Measurements from ENCODE around the gene WNT1.

Gene WNT1

DNA sequence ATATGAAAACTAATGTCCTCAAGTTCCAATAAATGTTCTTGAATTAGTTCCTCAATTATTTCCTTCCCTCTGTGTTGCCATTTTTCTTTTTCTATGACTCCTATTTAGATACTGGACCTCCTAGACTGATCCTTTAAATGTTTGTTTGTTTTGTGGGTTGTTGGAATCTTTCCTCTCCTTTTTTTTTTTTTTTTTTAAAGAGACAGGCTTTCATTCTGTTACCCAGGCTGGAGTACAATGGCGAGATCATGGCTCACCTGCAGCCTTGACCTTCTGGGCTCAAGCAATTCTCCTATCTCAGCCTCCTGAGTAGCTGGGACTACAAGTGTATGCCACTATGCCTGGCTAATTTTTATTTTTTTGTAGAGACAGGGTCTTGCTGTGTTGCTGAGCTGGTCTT, 30.8 kb downstream of the WNT1 start:
- DNase-seq: no peak

DNA sequence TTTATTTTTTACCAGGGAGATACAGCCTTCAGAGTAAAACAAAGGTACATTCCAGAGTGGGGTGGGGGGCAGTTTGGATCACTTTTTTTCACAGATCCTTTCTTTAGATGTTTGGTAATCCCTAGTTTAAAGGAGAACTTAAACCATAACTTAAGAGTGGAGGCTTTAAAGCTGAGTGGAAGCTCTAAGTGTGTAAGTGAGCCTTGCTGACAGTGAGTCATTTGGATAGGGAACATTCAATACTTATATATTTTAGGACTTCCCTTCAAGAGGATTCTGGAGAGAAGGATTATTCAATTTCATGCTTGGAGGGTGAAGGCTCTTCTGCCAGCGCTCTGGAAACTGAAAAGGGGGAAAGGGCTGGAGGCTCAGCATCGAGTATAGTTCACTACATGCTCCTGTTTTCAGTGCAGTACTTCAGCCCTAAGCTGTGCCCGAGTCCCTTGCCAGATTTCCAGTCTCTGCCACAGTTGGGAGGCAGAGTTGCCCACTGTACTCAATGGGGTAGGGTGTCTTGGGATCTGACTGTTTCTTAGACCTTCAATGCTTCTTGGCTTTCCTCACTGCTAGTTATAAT, 32.1 kb downstream of the WNT1 start:
- DNase-seq: no peak

DNA sequence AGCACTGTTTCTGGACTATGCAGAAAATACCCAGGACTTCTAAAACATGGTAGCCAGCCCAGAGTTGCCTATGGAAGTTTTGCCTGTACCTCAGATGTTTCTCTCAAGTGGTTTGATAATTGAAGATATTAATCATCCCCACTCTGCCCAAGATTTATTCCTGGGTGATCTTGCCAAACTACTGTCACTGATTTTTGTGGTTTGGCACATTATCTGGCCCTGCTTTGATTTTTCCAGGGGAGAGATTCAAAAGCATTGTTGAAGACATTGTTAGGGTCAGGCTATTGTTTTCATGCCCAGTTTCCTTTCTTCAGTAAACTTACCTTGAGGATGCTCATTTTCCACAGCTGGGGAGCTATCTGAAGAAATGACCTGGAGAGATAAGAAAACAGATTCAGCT, 34.6 kb downstream of the WNT1 start:
- no peak for DNase-seq

GRCh38 chr12:49013428-49013827, 35.3 kb downstream of the WNT1 start:
- DNase-seq: no peak

DNA sequence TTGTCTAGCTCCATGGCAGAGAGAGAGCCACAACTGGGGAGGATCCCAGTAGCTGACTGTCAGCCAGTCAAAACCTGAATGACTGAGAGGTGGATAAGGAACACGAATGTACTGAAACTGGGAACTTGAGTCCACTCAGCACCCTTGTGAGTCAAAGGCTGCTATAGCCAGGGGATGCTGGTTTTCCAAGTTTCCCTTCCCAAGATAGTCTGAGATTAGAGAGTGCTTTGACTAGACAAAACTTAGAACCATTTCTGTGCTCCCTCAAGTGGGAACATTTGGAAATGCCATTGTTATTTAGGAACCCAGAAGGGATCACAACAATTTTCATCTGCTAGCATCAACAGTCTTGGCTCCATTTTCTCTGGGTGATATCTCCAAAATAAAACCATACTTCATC, 36.4 kb downstream of the WNT1 start:
- peak; percentile 26 to 54 (median 28) for DNase-seq

DNA sequence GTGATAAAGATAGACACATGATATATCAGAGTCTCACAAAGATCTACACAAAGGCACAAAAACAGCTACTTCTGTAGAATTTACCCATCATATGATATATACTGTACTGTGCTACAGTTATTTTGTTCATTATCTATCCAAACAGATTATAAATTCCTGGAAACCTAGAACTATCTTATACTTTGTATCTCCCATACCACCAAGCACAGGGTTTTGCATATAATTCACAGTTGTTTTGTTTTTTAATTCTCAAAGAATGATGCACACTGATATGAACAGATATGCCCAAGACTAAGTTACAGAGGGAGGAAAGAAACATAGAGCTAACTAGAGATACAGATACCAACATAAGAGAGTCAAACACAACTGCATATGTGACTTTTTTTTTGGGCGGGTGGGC, 37.1 kb downstream of the WNT1 start:
- no peak for DNase-seq

DNA sequence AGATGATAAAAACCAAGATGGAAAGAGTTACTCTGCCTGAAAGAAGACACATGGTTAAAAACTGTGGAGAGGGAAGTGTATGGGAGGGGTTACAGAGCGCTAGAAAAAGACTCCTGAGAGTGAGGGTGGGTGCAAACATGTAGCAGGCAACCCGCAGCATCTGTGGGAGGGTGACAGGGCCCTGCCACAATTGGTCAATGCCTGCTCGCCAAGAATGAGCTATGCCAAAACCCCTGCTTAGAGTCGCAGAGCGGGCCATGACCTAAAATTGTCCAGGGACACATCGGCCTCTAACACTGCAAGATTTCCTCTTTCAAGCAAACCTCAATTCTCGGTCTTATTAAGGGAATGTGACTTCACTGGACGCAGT, 39.8 kb downstream of the WNT1 start:
- DNase-seq: peak; percentile 66 to 71 (median 70)

GRCh38 chr12:49018261-49019119, 40.4 kb downstream of the WNT1 start, which contains the start of gene PRKAG1:
TSS of gene PRKAG1 (minus strand) at chr12:49018776. CDS start at chr12:49018740, 36 bp downstream.
- DNase-seq: peak; percentile 98 to 99 (median 98)

- no peak for DNase-seq
These were observed 41.0 kb downstream of the WNT1 start for GRCh38 chr12:49019120-49019430.

- DNase-seq: peak; percentile 65 to 81 (median 68)
These were observed 41.6 kb downstream of the WNT1 start for GRCh38 chr12:49019443-49020324.

- DNase-seq: no peak
These were observed 42.3 kb downstream of the WNT1 start for GRCh38 chr12:49020441-49020840.

- DNase-seq: no peak
These were observed 43.3 kb downstream of the WNT1 start for GRCh38 chr12:49021292-49021915.

GRCh38 chr12:49022558-49023178, 44.5 kb downstream of the WNT1 start:
- DNase-seq: no peak

DNA sequence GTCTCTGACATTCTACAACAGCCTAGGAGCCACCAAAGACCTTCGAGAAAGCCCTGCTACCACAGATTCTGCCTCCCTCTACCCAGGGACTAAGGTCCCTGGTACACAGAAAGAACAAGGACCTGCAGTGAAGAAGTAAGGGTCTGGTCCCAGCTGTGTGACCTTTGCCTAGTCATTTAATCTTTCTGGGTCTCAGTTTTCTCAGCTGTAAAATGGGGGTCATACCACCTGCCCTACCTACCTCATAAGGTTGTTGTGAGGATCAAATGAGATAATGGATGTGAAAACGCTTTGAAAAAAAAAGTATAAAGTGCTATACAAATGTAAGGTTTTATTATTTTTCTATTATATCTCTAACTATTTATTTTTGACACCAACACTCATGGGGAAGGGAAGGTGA, 45.7 kb downstream of the WNT1 start:
- DNase-seq: no peak

GRCh38 chr12:49024543-49024942, 46.4 kb downstream of the WNT1 start:
- no peak for DNase-seq

DNA sequence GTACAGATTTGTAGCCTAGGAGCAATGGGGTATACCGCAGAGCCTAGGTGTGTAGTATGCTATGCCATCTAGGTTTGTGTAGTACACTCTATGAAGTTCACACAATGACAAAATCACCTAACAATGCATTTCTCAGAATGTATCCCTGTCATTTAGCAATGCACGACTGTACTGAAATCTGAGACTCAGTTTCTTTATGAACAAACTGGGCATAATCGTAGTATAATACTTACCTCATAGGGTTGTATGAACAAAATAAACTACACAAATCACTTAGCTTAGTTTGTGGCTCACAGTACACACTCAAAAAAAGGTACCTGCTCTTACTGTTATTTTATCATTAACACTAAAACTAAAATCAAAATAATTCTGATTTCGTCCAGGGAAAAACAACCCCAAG, 47.3 kb downstream of the WNT1 start:
- DNase-seq: no peak

GRCh38 chr12:49026101-49026500, 48.0 kb downstream of the WNT1 start:
- DNase-seq: no peak

- DNase-seq: no peak
These were observed 48.8 kb downstream of the WNT1 start for GRCh38 chr12:49026678-49027480.

DNA sequence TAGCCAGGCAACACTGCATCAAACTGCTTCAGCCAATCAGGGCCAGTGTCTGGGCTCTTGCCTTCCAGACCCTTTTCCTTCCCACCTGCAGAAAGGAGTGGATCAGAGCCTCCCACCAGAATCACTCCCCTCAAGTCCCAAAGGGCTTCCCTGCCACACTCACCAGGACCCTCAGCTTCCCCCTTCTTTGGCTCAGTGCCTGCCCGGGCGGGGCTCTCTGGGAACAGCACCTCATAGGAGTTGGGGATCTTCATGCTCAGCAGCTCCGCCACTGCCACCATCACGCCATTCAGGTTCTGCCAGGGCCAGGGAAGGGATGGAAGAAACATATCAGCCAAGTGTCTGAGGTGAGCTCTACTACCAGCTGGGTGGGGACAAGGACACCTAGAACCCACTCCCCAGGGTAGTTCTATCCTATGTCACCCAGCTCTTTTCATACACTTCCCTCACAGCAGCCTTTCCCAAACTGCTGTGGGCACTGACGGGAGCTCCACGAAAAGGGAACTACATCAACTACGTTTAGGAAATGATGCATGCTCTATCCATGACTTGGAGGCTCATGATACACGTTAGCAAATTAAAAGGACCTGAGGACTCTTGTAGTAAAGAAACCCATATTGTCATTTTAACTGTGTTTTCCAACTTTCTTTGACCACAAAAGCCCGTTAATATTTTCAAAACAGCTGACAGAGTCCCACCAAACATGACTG, 49.9 kb downstream of the WNT1 start:
- peak; percentile 64 to 75 (median 74) for DNase-seq

GRCh38 chr12:49028666-49029275, 50.6 kb downstream of the WNT1 start:
- DNase-seq: no peak

DNA sequence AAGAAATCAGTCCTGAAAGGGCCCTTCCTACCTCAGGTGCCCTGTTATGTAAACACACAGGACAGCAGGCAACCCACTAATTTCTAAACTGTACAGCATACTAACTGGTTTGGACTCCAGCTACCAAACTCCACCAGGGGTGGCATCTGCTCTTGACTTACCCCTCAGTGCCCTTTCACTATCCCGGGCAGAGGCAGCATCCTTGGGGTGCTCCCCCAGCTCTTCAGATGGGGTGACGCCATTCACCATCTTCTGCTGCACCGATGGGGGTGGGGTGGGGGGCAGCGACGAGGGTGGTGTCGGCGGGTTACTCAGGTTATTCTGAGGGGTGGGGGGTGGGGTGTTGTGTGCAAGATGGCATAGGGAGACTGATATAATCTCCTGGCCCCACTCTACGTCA, 52.0 kb downstream of the WNT1 start:
- DNase-seq: no peak

Measured in suppressor macrophage treated with lipopolysaccharide for 1 hour (primary cell).